ENCODE measurements around the gene NCAM2.
"Not testable (repeated sequence)": the region's sequence is repeated elsewhere in the genome, so short reads cannot be mapped to it uniquely, and the experiment has no call there.

The NCAM2 gene

GRCh38 chr21:21401444-21401843 is 403.2 kb downstream of the NCAM2 start:
- Histone ChIP-seq H3K27me3 (replicated peaks in 2 of 5; ENCODE audit: control insufficient read depth in 4 of 5, insufficient read depth in 5 of 5, low read length in 4 of 5) (no peaks in the 10 kb centered on the region), H3K36me3 (ENCODE audit: control insufficient read depth in 4 of 4, insufficient read depth in 4 of 4, low read length in 3 of 4) (no peaks in the 10 kb centered on the region), H3K4me1 (ENCODE audit: control extremely low read depth in 1 of 4, control insufficient read depth in 4 of 4, insufficient read depth in 4 of 4, low read length in 3 of 4) (no peaks in the 10 kb centered on the region), H3K4me3 (ENCODE audit: control insufficient read depth in 1 of 7, extremely low read depth in 1 of 7, insufficient read depth in 4 of 7, low read depth in 2 of 7, low read length in 6 of 7) (no peak overlapping the region), H3K27ac (ENCODE audit: insufficient read depth in 1 of 2, low read depth in 1 of 2, low read length in 2 of 2, poor library complexity in 1 of 2, severe bottlenecking in 2 of 2) (no peak overlapping the region), H3K9me3 (ENCODE audit: control extremely low read depth in 1 of 5, control insufficient read depth in 4 of 5, insufficient read depth in 2 of 5, low read depth in 1 of 5, low read length in 4 of 5) (peaks cover 3 to 12% (median 8%) of the 10 kb centered on the region in 5 experiments)
- POLR2A ChIA-PET, result no interaction called here
- no peak for DNase-seq
- CTCF ChIA-PET, result no interaction called here

GRCh38 chr21:21402187-21402586 is 404.0 kb downstream of the NCAM2 start:
- WGBS (ENCODE audit: insufficient coverage), result 85% methylated on average over 3 of the region's 3 CpGs
- CTCF ChIA-PET, result not testable (repeated sequence)

GRCh38 chr21:21404261-21404660 is 406.1 kb downstream of the NCAM2 start:
- POLR2A ChIA-PET; H3K27ac ChIP-seq (ENCODE audit: insufficient read depth in 1 of 2, low read depth in 1 of 2, low read length in 2 of 2, poor library complexity in 1 of 2, severe bottlenecking in 2 of 2); DNase-seq; H3K4me3 ChIP-seq (ENCODE audit: control insufficient read depth in 1 of 7, extremely low read depth in 1 of 7, insufficient read depth in 4 of 7, low read depth in 2 of 7, low read length in 6 of 7); H3K9me3 ChIP-seq (ENCODE audit: control extremely low read depth in 1 of 5, control insufficient read depth in 4 of 5, insufficient read depth in 2 of 5, low read depth in 1 of 5, low read length in 4 of 5); CTCF ChIA-PET; H3K4me1 ChIP-seq (ENCODE audit: control extremely low read depth in 1 of 4, control insufficient read depth in 4 of 4, insufficient read depth in 4 of 4, low read length in 3 of 4); H3K36me3 ChIP-seq (ENCODE audit: control insufficient read depth in 4 of 4, insufficient read depth in 4 of 4, low read length in 3 of 4); H3K27me3 ChIP-seq (replicated peaks in 2 of 5; ENCODE audit: control insufficient read depth in 4 of 5, insufficient read depth in 5 of 5, low read length in 4 of 5): not testable (repeated sequence)
- WGBS (ENCODE audit: insufficient coverage), result 92% methylated on average over 2 of the region's 5 CpGs

More at GRCh38 chr21:21402187-21402586, 404.0 kb downstream of the NCAM2 start:
- DNase-seq; H3K4me1 ChIP-seq (ENCODE audit: control extremely low read depth in 1 of 4, control insufficient read depth in 4 of 4, insufficient read depth in 4 of 4, low read length in 3 of 4); H3K9me3 ChIP-seq (ENCODE audit: control extremely low read depth in 1 of 5, control insufficient read depth in 4 of 5, insufficient read depth in 2 of 5, low read depth in 1 of 5, low read length in 4 of 5); H3K36me3 ChIP-seq (ENCODE audit: control insufficient read depth in 4 of 4, insufficient read depth in 4 of 4, low read length in 3 of 4); H3K27ac ChIP-seq (ENCODE audit: insufficient read depth in 1 of 2, low read depth in 1 of 2, low read length in 2 of 2, poor library complexity in 1 of 2, severe bottlenecking in 2 of 2); H3K4me3 ChIP-seq (ENCODE audit: control insufficient read depth in 1 of 7, extremely low read depth in 1 of 7, insufficient read depth in 4 of 7, low read depth in 2 of 7, low read length in 6 of 7); POLR2A ChIA-PET; H3K27me3 ChIP-seq (replicated peaks in 2 of 5; ENCODE audit: control insufficient read depth in 4 of 5, insufficient read depth in 5 of 5, low read length in 4 of 5): not testable (repeated sequence)

- Histone ChIP-seq H3K9me3 (ENCODE audit: control extremely low read depth in 1 of 5, control insufficient read depth in 4 of 5, insufficient read depth in 2 of 5, low read depth in 1 of 5, low read length in 4 of 5) (peaks cover 0 to 3% (median 0%) of the 10 kb centered on the region in 5 experiments), H3K4me1 (ENCODE audit: control extremely low read depth in 1 of 4, control insufficient read depth in 4 of 4, insufficient read depth in 4 of 4, low read length in 3 of 4) (no peaks in the 10 kb centered on the region), H3K27ac (ENCODE audit: insufficient read depth in 1 of 2, low read depth in 1 of 2, low read length in 2 of 2, poor library complexity in 1 of 2, severe bottlenecking in 2 of 2) (no peak overlapping the region), H3K27me3 (replicated peaks in 2 of 5; ENCODE audit: control insufficient read depth in 4 of 5, insufficient read depth in 5 of 5, low read length in 4 of 5) (no peaks in the 10 kb centered on the region), H3K4me3 (ENCODE audit: control insufficient read depth in 1 of 7, extremely low read depth in 1 of 7, insufficient read depth in 4 of 7, low read depth in 2 of 7, low read length in 6 of 7) (no peak overlapping the region), H3K36me3 (ENCODE audit: control insufficient read depth in 4 of 4, insufficient read depth in 4 of 4, low read length in 3 of 4) (no peaks in the 10 kb centered on the region)
- DNase-seq, result no peak
- ChIA-PET POLR2A (no interaction called here), CTCF (no interaction called here)
- WGBS (ENCODE audit: insufficient coverage), result no CpG with 5 or more reads among the region's 3 CpGs
These were observed 408.7 kb downstream of the NCAM2 start for GRCh38 chr21:21406921-21407320.

- H3K27me3 ChIP-seq (replicated peaks in 2 of 5; ENCODE audit: control insufficient read depth in 4 of 5, insufficient read depth in 5 of 5, low read length in 4 of 5), result no peaks in the 10 kb centered on the region
- H3K9me3 ChIP-seq (ENCODE audit: control extremely low read depth in 1 of 5, control insufficient read depth in 4 of 5, insufficient read depth in 2 of 5, low read depth in 1 of 5, low read length in 4 of 5), result no peaks in the 10 kb centered on the region
- ChIA-PET CTCF (no interaction called here), POLR2A (no interaction called here)
- DNase-seq, result no peak
- no peaks in the 10 kb centered on the region for H3K36me3 ChIP-seq (ENCODE audit: control insufficient read depth in 4 of 4, insufficient read depth in 4 of 4, low read length in 3 of 4)
- no peaks in the 10 kb centered on the region for H3K4me1 ChIP-seq (ENCODE audit: control extremely low read depth in 1 of 4, control insufficient read depth in 4 of 4, insufficient read depth in 4 of 4, low read length in 3 of 4)
- no peak overlapping the region for H3K27ac ChIP-seq (ENCODE audit: insufficient read depth in 1 of 2, low read depth in 1 of 2, low read length in 2 of 2, poor library complexity in 1 of 2, severe bottlenecking in 2 of 2)
- 100% methylated on average over 2 of the region's 6 CpGs for WGBS (ENCODE audit: insufficient coverage)
- no peak overlapping the region for H3K4me3 ChIP-seq (ENCODE audit: control insufficient read depth in 1 of 7, extremely low read depth in 1 of 7, insufficient read depth in 4 of 7, low read depth in 2 of 7, low read length in 6 of 7)
These were observed 413.9 kb downstream of the NCAM2 start for GRCh38 chr21:21412096-21412495.

- no peaks in the 10 kb centered on the region for H3K4me1 ChIP-seq (ENCODE audit: control extremely low read depth in 1 of 4, control insufficient read depth in 4 of 4, insufficient read depth in 4 of 4, low read length in 3 of 4)
- POLR2A ChIA-PET, result no interaction called here
- no peaks in the 10 kb centered on the region for H3K36me3 ChIP-seq (ENCODE audit: control insufficient read depth in 4 of 4, insufficient read depth in 4 of 4, low read length in 3 of 4)
- CTCF ChIA-PET, result no interaction called here
- DNase-seq, result no peak
- no peak overlapping the region for H3K27ac ChIP-seq (ENCODE audit: insufficient read depth in 1 of 2, low read depth in 1 of 2, low read length in 2 of 2, poor library complexity in 1 of 2, severe bottlenecking in 2 of 2)
- no peaks in the 10 kb centered on the region for H3K27me3 ChIP-seq (replicated peaks in 2 of 5; ENCODE audit: control insufficient read depth in 4 of 5, insufficient read depth in 5 of 5, low read length in 4 of 5)
- no peak overlapping the region for H3K4me3 ChIP-seq (ENCODE audit: control insufficient read depth in 1 of 7, extremely low read depth in 1 of 7, insufficient read depth in 4 of 7, low read depth in 2 of 7, low read length in 6 of 7)
- WGBS (ENCODE audit: insufficient coverage), result no CpG with 5 or more reads among the region's 1 CpG
- H3K9me3 ChIP-seq (ENCODE audit: control extremely low read depth in 1 of 5, control insufficient read depth in 4 of 5, insufficient read depth in 2 of 5, low read depth in 1 of 5, low read length in 4 of 5), result no peaks in the 10 kb centered on the region
These were observed 417.5 kb downstream of the NCAM2 start for GRCh38 chr21:21415741-21416140.

GRCh38 chr21:21434944-21435343 is 436.7 kb downstream of the NCAM2 start:
- POLR2A ChIA-PET, result no interaction called here
- WGBS (ENCODE audit: insufficient coverage), result 80% methylated on average over 1 of the region's 1 CpG

More at GRCh38 chr21:21434944-21435343, 436.7 kb downstream of the NCAM2 start:
- Histone ChIP-seq H3K27me3 (replicated peaks in 2 of 5; ENCODE audit: control insufficient read depth in 4 of 5, insufficient read depth in 5 of 5, low read length in 4 of 5) (no peaks in the 10 kb centered on the region), H3K4me3 (ENCODE audit: control insufficient read depth in 1 of 7, extremely low read depth in 1 of 7, insufficient read depth in 4 of 7, low read depth in 2 of 7, low read length in 6 of 7) (no peak overlapping the region), H3K9me3 (ENCODE audit: control extremely low read depth in 1 of 5, control insufficient read depth in 4 of 5, insufficient read depth in 2 of 5, low read depth in 1 of 5, low read length in 4 of 5) (no peaks in the 10 kb centered on the region), H3K27ac (ENCODE audit: insufficient read depth in 1 of 2, low read depth in 1 of 2, low read length in 2 of 2, poor library complexity in 1 of 2, severe bottlenecking in 2 of 2) (no peak overlapping the region), H3K36me3 (ENCODE audit: control insufficient read depth in 4 of 4, insufficient read depth in 4 of 4, low read length in 3 of 4) (no peaks in the 10 kb centered on the region), H3K4me1 (ENCODE audit: control extremely low read depth in 1 of 4, control insufficient read depth in 4 of 4, insufficient read depth in 4 of 4, low read length in 3 of 4) (no peaks in the 10 kb centered on the region)
- DNase-seq, result no peak
- CTCF ChIA-PET, result no interaction called here
